WTC11 (cell line): ENCODE results near the gene BZW2. TPM values are rescaled to one million over a fixed set of nuclear protein-coding genes. Genes with fewer than 3 reads are reported as not detected.

ENCODE experiments used
- ATAC-seq: fragments of 200-7000 bp; cut with Tn5 transposase; 2 replicates; pipeline ENCODE4 v1.10.0; 2021; ENCODE audit warnings: mild to moderate bottlenecking, moderate library complexity
- CTCF ChIA-PET: fragments of 300-600 bp; sonication (Branson Sonifier 250); formaldehyde crosslinking; loops from one replicate; lab custom pipeline; 2021; ENCODE audit warnings: antibody characterized with exemption; lab: Charles Lee
- POLR2A ChIA-PET: fragments of 350-600 bp; sonication (Branson Sonifier 250); formaldehyde crosslinking; loops from one replicate; lab custom pipeline; 2021; ENCODE audit warnings: antibody characterized with exemption; lab: Charles Lee
- DNase-seq: peaks from one replicate; pipeline ENCODE4 v3.0.0; 2021; ENCODE audit warnings: low spot score
- H3K27ac Mint-ChIP-seq: 2 replicates; pipeline ENCODE4 v1.8.0; 2021; ENCODE audit warnings: mixed read lengths
- H3K27me3 Mint-ChIP-seq: 2 replicates; pipeline ENCODE4 v1.8.0; 2021; ENCODE audit warnings: low read depth, mild to moderate bottlenecking, moderate library complexity, mixed read lengths
- H3K36me3 Mint-ChIP-seq: 2 replicates; pipeline ENCODE4 v1.8.0; 2021; ENCODE audit warnings: mixed read lengths
- H3K4me1 Mint-ChIP-seq: 2 replicates; pipeline ENCODE4 v1.8.0; 2022; ENCODE audit warnings: mixed read lengths
- H3K4me3 Mint-ChIP-seq: 2 replicates; pipeline ENCODE4 v1.8.0; 2021; ENCODE audit warnings: mild to moderate bottlenecking, moderate library complexity, mixed read lengths
- H3K9me3 Mint-ChIP-seq: 2 replicates; pipeline ENCODE4 v1.8.0; 2021; ENCODE audit warnings: mixed read lengths
- CREB1 ChIP-seq: sonication (generic); formaldehyde crosslinking; IDR thresholded peaks from 2 replicates; pipeline ENCODE4 v1.8.0; 2023; ENCODE audit warnings: mild to moderate bottlenecking, missing genetic modification reagents
- ELF4 ChIP-seq: sonication (generic); formaldehyde crosslinking; IDR thresholded peaks from 2 replicates; pipeline ENCODE4 v1.8.1; 2022; ENCODE audit warnings: low read depth, mild to moderate bottlenecking, moderate library complexity, missing genetic modification reagents
- FOXK1 ChIP-seq: sonication (generic); formaldehyde crosslinking; IDR thresholded peaks from 2 replicates; pipeline ENCODE4 v1.8.0; 2022; ENCODE audit warnings: mild to moderate bottlenecking, moderate library complexity, missing genetic modification reagents
- GTF2I ChIP-seq: fragments of 250-450 bp; sonication (Bioruptor Pico); conservative IDR thresholded peaks from 2 replicates; pipeline ENCODE4 v1.4.0; 2021; ENCODE audit warnings: mild to moderate bottlenecking
- JUN ChIP-seq: sonication (generic); formaldehyde crosslinking; IDR thresholded peaks from 2 replicates; pipeline ENCODE4 v1.8.0; 2023; ENCODE audit warnings: mild to moderate bottlenecking, missing genetic modification reagents
- NR3C1 ChIP-seq: sonication (generic); formaldehyde crosslinking; conservative IDR thresholded peaks from 2 replicates; pipeline ENCODE4 v1.8.1; 2023; ENCODE audit warnings: low read depth, mild to moderate bottlenecking, missing genetic modification reagents
- ZBTB21 ChIP-seq: sonication (generic); formaldehyde crosslinking; IDR thresholded peaks from 2 replicates; pipeline ENCODE4 v1.8.1; 2023; ENCODE audit warnings: mild to moderate bottlenecking, missing genetic modification reagents, borderline replicate concordance
- ZNF138 ChIP-seq: sonication (generic); formaldehyde crosslinking; conservative IDR thresholded peaks from 2 replicates; pipeline ENCODE4 v1.8.1; 2022; ENCODE audit warnings: mild to moderate bottlenecking, moderate library complexity, missing genetic modification reagents
- ZNF232 ChIP-seq: sonication (generic); formaldehyde crosslinking; IDR thresholded peaks from 2 replicates; pipeline ENCODE4 v1.8.0; 2022; ENCODE audit warnings: mild to moderate bottlenecking, missing genetic modification reagents
- ZNF317 ChIP-seq: sonication (generic); formaldehyde crosslinking; IDR thresholded peaks from 2 replicates; pipeline ENCODE4 v1.8.1; 2023; ENCODE audit warnings: low read depth, mild to moderate bottlenecking, moderate library complexity, missing genetic modification reagents, borderline replicate concordance
- total RNA-seq: library from RNA; stranded (reverse); gene quantifications from 3 replicates; pipeline ENCODE4 v1.2.3, GENCODE V29; 2021
- TF ChIP-seq, protein P1 (sequence below): sonication (generic); formaldehyde crosslinking; IDR thresholded peaks from 2 replicates; pipeline ENCODE4 v1.8.1; 2023; ENCODE audit warnings: mild to moderate bottlenecking, missing genetic modification reagents, borderline replicate concordance
- TF ChIP-seq, protein P2 (sequence below): sonication (generic); formaldehyde crosslinking; IDR thresholded peaks from 2 replicates; pipeline ENCODE4 v1.8.1; 2022; ENCODE audit warnings: mild to moderate bottlenecking, missing genetic modification reagents, moderate library complexity, borderline replicate concordance
- TF ChIP-seq, protein P3 (sequence below): fragments of 250-450 bp; sonication (Bioruptor Pico); IDR thresholded peaks from 2 replicates; pipeline ENCODE4 v2.1.2; 2022; ENCODE audit warnings: mild to moderate bottlenecking, moderate library complexity
- TF ChIP-seq, protein P4 (sequence below): sonication (generic); formaldehyde crosslinking; IDR thresholded peaks from 2 replicates; pipeline ENCODE4 v1.8.0; 2023; ENCODE audit warnings: missing genetic modification reagents
- TF ChIP-seq, protein P5 (sequence below): sonication (generic); formaldehyde crosslinking; IDR thresholded peaks from 2 replicates; pipeline ENCODE4 v1.8.1; 2022; ENCODE audit warnings: missing genetic modification reagents, borderline replicate concordance
- TF ChIP-seq, protein P6 (sequence below): sonication (generic); formaldehyde crosslinking; IDR thresholded peaks from 2 replicates; pipeline ENCODE4 v1.8.1; 2023; ENCODE audit warnings: mild to moderate bottlenecking, missing genetic modification reagents
- TF ChIP-seq, protein P7 (sequence below): sonication (generic); formaldehyde crosslinking; IDR thresholded peaks from 2 replicates; pipeline ENCODE4 v1.8.0; 2022; ENCODE audit warnings: missing genetic modification reagents

Gene BZW2
- total RNA-seq, 1 experiment from 2014 or later = 105 TPM

DNA sequence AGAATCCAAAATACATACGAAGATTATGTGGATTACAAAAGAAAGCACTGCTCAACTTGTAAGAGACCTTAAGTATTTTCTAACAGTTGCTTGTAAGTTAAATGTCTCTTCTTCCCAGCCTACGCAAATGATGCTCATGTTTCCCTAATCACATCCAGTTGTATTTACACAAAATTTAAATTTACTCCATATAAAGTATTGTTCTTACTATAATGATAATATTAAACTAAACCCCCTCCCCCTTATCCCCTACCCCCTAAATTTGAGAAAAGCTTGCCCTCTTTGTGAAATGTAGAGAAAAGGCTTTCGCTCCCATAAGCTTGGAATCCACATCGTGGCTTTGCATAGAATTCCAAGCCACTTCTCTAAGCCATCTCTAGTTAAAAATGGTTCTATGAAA, 29.9 kb upstream of the BZW2 start:
- no peaks in the 10 kb centered on the region for H3K9me3 Mint-ChIP-seq
- ATAC-seq (no peak), DNase-seq (no peak)
- no peaks in the 10 kb centered on the region for H3K27me3 Mint-ChIP-seq
- peaks cover 13% of the 10 kb centered on the region for H3K4me1 Mint-ChIP-seq
- H3K36me3 Mint-ChIP-seq = peaks cover 7% of the 10 kb centered on the region
- no peak overlapping the region for H3K4me3 Mint-ChIP-seq
- CTCF ChIA-PET = interaction anchor here (0.6 kb wide), 1 partner anchor 23 kb away, joined by 4 read pairs; no protein-coding TSS in a partner anchor
- TF ChIP-seq NR3C1 (CRISPR knock-in tag) (no peak), FOXK1 (CRISPR knock-in tag) (no peak)
- TF ChIP-seq, protein P1, sequence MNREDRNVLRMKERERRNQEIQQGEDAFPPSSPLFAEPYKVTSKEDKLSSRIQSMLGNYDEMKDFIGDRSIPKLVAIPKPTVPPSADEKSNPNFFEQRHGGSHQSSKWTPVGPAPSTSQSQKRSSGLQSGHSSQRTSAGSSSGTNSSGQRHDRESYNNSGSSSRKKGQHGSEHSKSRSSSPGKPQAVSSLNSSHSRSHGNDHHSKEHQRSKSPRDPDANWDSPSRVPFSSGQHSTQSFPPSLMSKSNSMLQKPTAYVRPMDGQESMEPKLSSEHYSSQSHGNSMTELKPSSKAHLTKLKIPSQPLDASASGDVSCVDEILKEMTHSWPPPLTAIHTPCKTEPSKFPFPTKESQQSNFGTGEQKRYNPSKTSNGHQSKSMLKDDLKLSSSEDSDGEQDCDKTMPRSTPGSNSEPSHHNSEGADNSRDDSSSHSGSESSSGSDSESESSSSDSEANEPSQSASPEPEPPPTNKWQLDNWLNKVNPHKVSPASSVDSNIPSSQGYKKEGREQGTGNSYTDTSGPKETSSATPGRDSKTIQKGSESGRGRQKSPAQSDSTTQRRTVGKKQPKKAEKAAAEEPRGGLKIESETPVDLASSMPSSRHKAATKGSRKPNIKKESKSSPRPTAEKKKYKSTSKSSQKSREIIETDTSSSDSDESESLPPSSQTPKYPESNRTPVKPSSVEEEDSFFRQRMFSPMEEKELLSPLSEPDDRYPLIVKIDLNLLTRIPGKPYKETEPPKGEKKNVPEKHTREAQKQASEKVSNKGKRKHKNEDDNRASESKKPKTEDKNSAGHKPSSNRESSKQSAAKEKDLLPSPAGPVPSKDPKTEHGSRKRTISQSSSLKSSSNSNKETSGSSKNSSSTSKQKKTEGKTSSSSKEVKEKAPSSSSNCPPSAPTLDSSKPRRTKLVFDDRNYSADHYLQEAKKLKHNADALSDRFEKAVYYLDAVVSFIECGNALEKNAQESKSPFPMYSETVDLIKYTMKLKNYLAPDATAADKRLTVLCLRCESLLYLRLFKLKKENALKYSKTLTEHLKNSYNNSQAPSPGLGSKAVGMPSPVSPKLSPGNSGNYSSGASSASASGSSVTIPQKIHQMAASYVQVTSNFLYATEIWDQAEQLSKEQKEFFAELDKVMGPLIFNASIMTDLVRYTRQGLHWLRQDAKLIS (CRISPR knock-in tag) = no peak
- TF ChIP-seq, all 79 proteins: peak for 0
- POLR2A ChIA-PET = no interaction called here
- H3K27ac Mint-ChIP-seq = no peak overlapping the region

- ATAC-seq (peak; percentile 81), DNase-seq (peak; percentile 20)
- Mint-ChIP-seq H3K36me3 (peaks cover 7% of the 10 kb centered on the region), H3K27me3 (no peaks in the 10 kb centered on the region), H3K27ac (no peak overlapping the region), H3K4me3 (no peak overlapping the region), H3K9me3 (no peaks in the 10 kb centered on the region), H3K4me1 (peaks cover 13% of the 10 kb centered on the region)
- ChIA-PET POLR2A (no interaction called here), CTCF (interaction anchor here (1.1 kb wide), 1 partner anchor 21 kb away, joined by 5 read pairs; no protein-coding TSS in a partner anchor)
- TF ChIP-seq ZNF317 (CRISPR knock-in tag) = no peak
- TF ChIP-seq, protein P2, sequence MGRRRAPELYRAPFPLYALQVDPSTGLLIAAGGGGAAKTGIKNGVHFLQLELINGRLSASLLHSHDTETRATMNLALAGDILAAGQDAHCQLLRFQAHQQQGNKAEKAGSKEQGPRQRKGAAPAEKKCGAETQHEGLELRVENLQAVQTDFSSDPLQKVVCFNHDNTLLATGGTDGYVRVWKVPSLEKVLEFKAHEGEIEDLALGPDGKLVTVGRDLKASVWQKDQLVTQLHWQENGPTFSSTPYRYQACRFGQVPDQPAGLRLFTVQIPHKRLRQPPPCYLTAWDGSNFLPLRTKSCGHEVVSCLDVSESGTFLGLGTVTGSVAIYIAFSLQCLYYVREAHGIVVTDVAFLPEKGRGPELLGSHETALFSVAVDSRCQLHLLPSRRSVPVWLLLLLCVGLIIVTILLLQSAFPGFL (CRISPR knock-in tag) = no peak
- TF ChIP-seq JUN (CRISPR knock-in tag) = no peak
- TF ChIP-seq, protein P3, sequence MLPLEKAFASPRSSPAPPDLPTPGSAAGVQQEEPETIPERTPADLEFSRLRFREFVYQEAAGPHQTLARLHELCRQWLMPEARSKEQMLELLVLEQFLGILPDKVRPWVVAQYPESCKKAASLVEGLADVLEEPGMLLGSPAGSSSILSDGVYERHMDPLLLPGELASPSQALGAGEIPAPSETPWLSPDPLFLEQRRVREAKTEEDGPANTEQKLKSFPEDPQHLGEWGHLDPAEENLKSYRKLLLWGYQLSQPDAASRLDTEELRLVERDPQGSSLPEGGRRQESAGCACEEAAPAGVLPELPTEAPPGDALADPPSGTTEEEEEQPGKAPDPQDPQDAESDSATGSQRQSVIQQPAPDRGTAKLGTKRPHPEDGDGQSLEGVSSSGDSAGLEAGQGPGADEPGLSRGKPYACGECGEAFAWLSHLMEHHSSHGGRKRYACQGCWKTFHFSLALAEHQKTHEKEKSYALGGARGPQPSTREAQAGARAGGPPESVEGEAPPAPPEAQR (CRISPR knock-in tag) = no peak
- TF ChIP-seq, protein P4, sequence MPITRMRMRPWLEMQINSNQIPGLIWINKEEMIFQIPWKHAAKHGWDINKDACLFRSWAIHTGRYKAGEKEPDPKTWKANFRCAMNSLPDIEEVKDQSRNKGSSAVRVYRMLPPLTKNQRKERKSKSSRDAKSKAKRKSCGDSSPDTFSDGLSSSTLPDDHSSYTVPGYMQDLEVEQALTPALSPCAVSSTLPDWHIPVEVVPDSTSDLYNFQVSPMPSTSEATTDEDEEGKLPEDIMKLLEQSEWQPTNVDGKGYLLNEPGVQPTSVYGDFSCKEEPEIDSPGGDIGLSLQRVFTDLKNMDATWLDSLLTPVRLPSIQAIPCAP (CRISPR knock-in tag) = no peak
- TF ChIP-seq, protein P5, sequence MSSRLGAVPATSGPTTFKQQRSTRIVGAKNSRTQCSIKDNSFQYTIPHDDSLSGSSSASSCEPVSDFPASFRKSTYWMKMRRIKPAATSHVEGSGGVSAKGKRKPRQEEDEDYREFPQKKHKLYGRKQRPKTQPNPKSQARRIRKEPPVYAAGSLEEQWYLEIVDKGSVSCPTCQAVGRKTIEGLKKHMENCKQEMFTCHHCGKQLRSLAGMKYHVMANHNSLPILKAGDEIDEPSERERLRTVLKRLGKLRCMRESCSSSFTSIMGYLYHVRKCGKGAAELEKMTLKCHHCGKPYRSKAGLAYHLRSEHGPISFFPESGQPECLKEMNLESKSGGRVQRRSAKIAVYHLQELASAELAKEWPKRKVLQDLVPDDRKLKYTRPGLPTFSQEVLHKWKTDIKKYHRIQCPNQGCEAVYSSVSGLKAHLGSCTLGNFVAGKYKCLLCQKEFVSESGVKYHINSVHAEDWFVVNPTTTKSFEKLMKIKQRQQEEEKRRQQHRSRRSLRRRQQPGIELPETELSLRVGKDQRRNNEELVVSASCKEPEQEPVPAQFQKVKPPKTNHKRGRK (CRISPR knock-in tag) = no peak
- TF ChIP-seq GTF2I (CRISPR knock-in tag) = no peak
- no peak for TF ChIP-seq ZNF232 (CRISPR knock-in tag)
- TF ChIP-seq CREB1 (CRISPR knock-in tag) = no peak
- TF ChIP-seq ZBTB21 = no peak
- TF ChIP-seq ELF4 = no peak
- no peak for TF ChIP-seq ZNF138 (CRISPR knock-in tag)
- TF ChIP-seq, protein P6, sequence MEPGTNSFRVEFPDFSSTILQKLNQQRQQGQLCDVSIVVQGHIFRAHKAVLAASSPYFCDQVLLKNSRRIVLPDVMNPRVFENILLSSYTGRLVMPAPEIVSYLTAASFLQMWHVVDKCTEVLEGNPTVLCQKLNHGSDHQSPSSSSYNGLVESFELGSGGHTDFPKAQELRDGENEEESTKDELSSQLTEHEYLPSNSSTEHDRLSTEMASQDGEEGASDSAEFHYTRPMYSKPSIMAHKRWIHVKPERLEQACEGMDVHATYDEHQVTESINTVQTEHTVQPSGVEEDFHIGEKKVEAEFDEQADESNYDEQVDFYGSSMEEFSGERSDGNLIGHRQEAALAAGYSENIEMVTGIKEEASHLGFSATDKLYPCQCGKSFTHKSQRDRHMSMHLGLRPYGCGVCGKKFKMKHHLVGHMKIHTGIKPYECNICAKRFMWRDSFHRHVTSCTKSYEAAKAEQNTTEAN = no peak
- TF ChIP-seq, protein P7, sequence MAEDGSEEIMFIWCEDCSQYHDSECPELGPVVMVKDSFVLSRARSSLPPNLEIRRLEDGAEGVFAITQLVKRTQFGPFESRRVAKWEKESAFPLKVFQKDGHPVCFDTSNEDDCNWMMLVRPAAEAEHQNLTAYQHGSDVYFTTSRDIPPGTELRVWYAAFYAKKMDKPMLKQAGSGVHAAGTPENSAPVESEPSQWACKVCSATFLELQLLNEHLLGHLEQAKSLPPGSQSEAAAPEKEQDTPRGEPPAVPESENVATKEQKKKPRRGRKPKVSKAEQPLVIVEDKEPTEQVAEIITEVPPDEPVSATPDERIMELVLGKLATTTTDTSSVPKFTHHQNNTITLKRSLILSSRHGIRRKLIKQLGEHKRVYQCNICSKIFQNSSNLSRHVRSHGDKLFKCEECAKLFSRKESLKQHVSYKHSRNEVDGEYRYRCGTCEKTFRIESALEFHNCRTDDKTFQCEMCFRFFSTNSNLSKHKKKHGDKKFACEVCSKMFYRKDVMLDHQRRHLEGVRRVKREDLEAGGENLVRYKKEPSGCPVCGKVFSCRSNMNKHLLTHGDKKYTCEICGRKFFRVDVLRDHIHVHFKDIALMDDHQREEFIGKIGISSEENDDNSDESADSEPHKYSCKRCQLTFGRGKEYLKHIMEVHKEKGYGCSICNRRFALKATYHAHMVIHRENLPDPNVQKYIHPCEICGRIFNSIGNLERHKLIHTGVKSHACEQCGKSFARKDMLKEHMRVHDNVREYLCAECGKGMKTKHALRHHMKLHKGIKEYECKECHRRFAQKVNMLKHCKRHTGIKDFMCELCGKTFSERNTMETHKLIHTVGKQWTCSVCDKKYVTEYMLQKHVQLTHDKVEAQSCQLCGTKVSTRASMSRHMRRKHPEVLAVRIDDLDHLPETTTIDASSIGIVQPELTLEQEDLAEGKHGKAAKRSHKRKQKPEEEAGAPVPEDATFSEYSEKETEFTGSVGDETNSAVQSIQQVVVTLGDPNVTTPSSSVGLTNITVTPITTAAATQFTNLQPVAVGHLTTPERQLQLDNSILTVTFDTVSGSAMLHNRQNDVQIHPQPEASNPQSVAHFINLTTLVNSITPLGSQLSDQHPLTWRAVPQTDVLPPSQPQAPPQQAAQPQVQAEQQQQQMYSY (CRISPR knock-in tag) = no peak
These were observed 29.4 kb upstream of the BZW2 start for GRCh38 chr7:16616542-16616941.
